HEK293 (cell line): ENCODE results near the gene HS3ST6.

Experiments
- BCL11B ChIP-seq: fragments of 450-650 bp; formaldehyde crosslinking; IDR thresholded peaks from 2 replicates; pipeline ENCODE4 v1.5.1; 2016; ENCODE audit warnings: low read depth, missing biosample characterization, missing genetic modification characterization
- EGR2 ChIP-seq: fragments of 450-650 bp; formaldehyde crosslinking; IDR thresholded peaks from 2 replicates; pipeline ENCODE4 v1.5.1; 2016; ENCODE audit warnings: low read depth, missing biosample characterization, missing genetic modification characterization
- HOXA7 ChIP-seq: sonication (generic); formaldehyde crosslinking; IDR thresholded peaks from 2 replicates; pipeline ENCODE4 v1.8.1; 2022; ENCODE audit warnings: missing genetic modification reagents, borderline replicate concordance
- IKZF3 ChIP-seq: fragments of 450-650 bp; IDR thresholded peaks from 2 replicates; pipeline ENCODE4 v1.5.0; 2018; ENCODE audit warnings: missing biosample characterization, mild to moderate bottlenecking, missing genetic modification characterization, moderate library complexity
- KLF1 ChIP-seq: fragments of 450-650 bp; formaldehyde crosslinking; IDR thresholded peaks from 2 replicates; pipeline ENCODE4 v1.5.1; 2016; ENCODE audit warnings: missing biosample characterization, missing genetic modification characterization
- KLF17 ChIP-seq: fragments of 450-650 bp; formaldehyde crosslinking; IDR thresholded peaks from 2 replicates; pipeline ENCODE4 v1.5.1; 2016; ENCODE audit warnings: missing biosample characterization, missing genetic modification characterization
- PBX3 ChIP-seq: sonication (generic); formaldehyde crosslinking; IDR thresholded peaks from 2 replicates; pipeline ENCODE4 v1.8.1; 2022; ENCODE audit warnings: mild to moderate bottlenecking, moderate library complexity, missing genetic modification reagents
- SCRT2 ChIP-seq: fragments of 450-650 bp; formaldehyde crosslinking; IDR thresholded peaks from 2 replicates; pipeline ENCODE4 v1.5.1; 2016; ENCODE audit warnings: missing biosample characterization, missing genetic modification characterization
- SP3 ChIP-seq: fragments of 450-650 bp; formaldehyde crosslinking; IDR thresholded peaks from 2 replicates; pipeline ENCODE4 v1.5.1; 2016; ENCODE audit warnings: missing biosample characterization, missing genetic modification characterization
- ZBTB7A ChIP-seq: fragments of 450-650 bp; formaldehyde crosslinking; IDR thresholded peaks from 2 replicates; pipeline ENCODE4 v1.5.1; 2016; ENCODE audit warnings: low read depth, missing biosample characterization, missing genetic modification characterization
- ZFHX2 ChIP-seq: fragments of 450-650 bp; formaldehyde crosslinking; conservative IDR thresholded peaks from 2 replicates; pipeline ENCODE4 v1.5.1; 2016; ENCODE audit warnings: missing biosample characterization, missing genetic modification characterization
- ZFP41 ChIP-seq: fragments of 450-650 bp; formaldehyde crosslinking; IDR thresholded peaks from 2 replicates; pipeline ENCODE4 v1.5.1; 2016; ENCODE audit warnings: missing biosample characterization, missing genetic modification characterization, borderline replicate concordance
- ZNF292 ChIP-seq: fragments of 450-650 bp; formaldehyde crosslinking; IDR thresholded peaks from 2 replicates; pipeline ENCODE4 v1.5.1; 2016; ENCODE audit warnings: low read depth, missing biosample characterization, missing genetic modification characterization, borderline replicate concordance
- ZNF335 ChIP-seq: fragments of 450-650 bp; formaldehyde crosslinking; conservative IDR thresholded peaks from 2 replicates; pipeline ENCODE4 v1.5.1; 2016; ENCODE audit warnings: missing biosample characterization, missing genetic modification characterization
- ZNF37A ChIP-seq: fragments of 450-650 bp; IDR thresholded peaks from 2 replicates; pipeline ENCODE4 v1.5.1; 2018; ENCODE audit warnings: missing biosample characterization, missing genetic modification characterization
- ZNF48 ChIP-seq: fragments of 450-650 bp; formaldehyde crosslinking; IDR thresholded peaks from 2 replicates; pipeline ENCODE4 v1.5.1; 2016; ENCODE audit warnings: missing biosample characterization, missing genetic modification characterization
- ZNF501 ChIP-seq: fragments of 450-650 bp; formaldehyde crosslinking; IDR thresholded peaks from 2 replicates; pipeline ENCODE4 v1.5.1; 2016; ENCODE audit warnings: missing biosample characterization, missing genetic modification characterization
- ZNF510 ChIP-seq: fragments of 450-650 bp; formaldehyde crosslinking; IDR thresholded peaks from 2 replicates; pipeline ENCODE4 v1.5.1; 2018; ENCODE audit warnings: mild to moderate bottlenecking, missing genetic modification characterization, missing biosample characterization; ENCODE audit not compliant: insufficient replicate concordance
- ZNF555 ChIP-seq: fragments of 450-650 bp; formaldehyde crosslinking; conservative IDR thresholded peaks from 2 replicates; pipeline ENCODE4 v1.5.1; 2017; ENCODE audit warnings: missing biosample characterization, mild to moderate bottlenecking, missing genetic modification characterization, inconsistent platforms
- ZNF610 ChIP-seq: fragments of 450-650 bp; formaldehyde crosslinking; IDR thresholded peaks from 2 replicates; pipeline ENCODE4 v1.5.1; 2016; ENCODE audit warnings: missing biosample characterization, missing genetic modification characterization, borderline replicate concordance
- ZNF664 ChIP-seq: fragments of 450-650 bp; formaldehyde crosslinking; IDR thresholded peaks from 2 replicates; pipeline ENCODE4 v1.5.1; 2016; ENCODE audit warnings: missing biosample characterization, missing genetic modification characterization
- ZNF677 ChIP-seq: fragments of 450-650 bp; IDR thresholded peaks from 2 replicates; pipeline ENCODE4 v1.5.0; 2018; ENCODE audit warnings: missing biosample characterization, mild to moderate bottlenecking, missing genetic modification characterization, moderate library complexity
- ZNF76 ChIP-seq: fragments of 450-650 bp; formaldehyde crosslinking; IDR thresholded peaks from 2 replicates; pipeline ENCODE4; 2016; ENCODE audit warnings: low read depth, missing biosample characterization, missing genetic modification characterization, borderline replicate concordance
- ZNF843 ChIP-seq: fragments of 450-650 bp; formaldehyde crosslinking; IDR thresholded peaks from 2 replicates; pipeline ENCODE4 v1.5.1; 2016; ENCODE audit warnings: missing biosample characterization, missing genetic modification characterization
- TF ChIP-seq, protein P1 (sequence below): fragments of 450-650 bp; formaldehyde crosslinking; IDR thresholded peaks from 2 replicates; pipeline ENCODE4 v1.5.1; 2016; ENCODE audit warnings: missing biosample characterization, missing genetic modification characterization
- TF ChIP-seq, protein P2 (sequence below): fragments of 450-650 bp; formaldehyde crosslinking; IDR thresholded peaks from 2 replicates; pipeline ENCODE4 v1.5.1; 2016; ENCODE audit warnings: missing biosample characterization, missing genetic modification characterization
- TF ChIP-seq, protein P3 (sequence below): fragments of 450-650 bp; formaldehyde crosslinking; IDR thresholded peaks from 2 replicates; pipeline ENCODE4 v1.5.1; 2016; ENCODE audit warnings: missing biosample characterization, missing genetic modification characterization
- TF ChIP-seq, protein P4 (sequence below): fragments of 450-650 bp; IDR thresholded peaks from 2 replicates; pipeline ENCODE4 v1.5.1; 2018; ENCODE audit warnings: missing biosample characterization, missing genetic modification characterization

Gene HS3ST6

GRCh38 chr16:1964506-1965395 lies 46.5 kb upstream of the HS3ST6 start, which contains the start of gene RPS2 (continued):
- peak; percentile 95 for TF ChIP-seq ZNF335 (tag by site-specific recombination)
- peak; percentile 74; the same call in 1 of the 2 replicates for TF ChIP-seq ZBTB7A (tag by site-specific recombination)
- TF ChIP-seq, protein P1, sequence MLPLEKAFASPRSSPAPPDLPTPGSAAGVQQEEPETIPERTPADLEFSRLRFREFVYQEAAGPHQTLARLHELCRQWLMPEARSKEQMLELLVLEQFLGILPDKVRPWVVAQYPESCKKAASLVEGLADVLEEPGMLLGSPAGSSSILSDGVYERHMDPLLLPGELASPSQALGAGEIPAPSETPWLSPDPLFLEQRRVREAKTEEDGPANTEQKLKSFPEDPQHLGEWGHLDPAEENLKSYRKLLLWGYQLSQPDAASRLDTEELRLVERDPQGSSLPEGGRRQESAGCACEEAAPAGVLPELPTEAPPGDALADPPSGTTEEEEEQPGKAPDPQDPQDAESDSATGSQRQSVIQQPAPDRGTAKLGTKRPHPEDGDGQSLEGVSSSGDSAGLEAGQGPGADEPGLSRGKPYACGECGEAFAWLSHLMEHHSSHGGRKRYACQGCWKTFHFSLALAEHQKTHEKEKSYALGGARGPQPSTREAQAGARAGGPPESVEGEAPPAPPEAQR (tag by site-specific recombination): no peak
- TF ChIP-seq ZNF843 (tag by site-specific recombination): 0 out of 2 replicates have a peak, but pooled peaks have one; percentile 28
- TF ChIP-seq SP3 (tag by site-specific recombination): peak; percentile 94
- TF ChIP-seq, protein P2, sequence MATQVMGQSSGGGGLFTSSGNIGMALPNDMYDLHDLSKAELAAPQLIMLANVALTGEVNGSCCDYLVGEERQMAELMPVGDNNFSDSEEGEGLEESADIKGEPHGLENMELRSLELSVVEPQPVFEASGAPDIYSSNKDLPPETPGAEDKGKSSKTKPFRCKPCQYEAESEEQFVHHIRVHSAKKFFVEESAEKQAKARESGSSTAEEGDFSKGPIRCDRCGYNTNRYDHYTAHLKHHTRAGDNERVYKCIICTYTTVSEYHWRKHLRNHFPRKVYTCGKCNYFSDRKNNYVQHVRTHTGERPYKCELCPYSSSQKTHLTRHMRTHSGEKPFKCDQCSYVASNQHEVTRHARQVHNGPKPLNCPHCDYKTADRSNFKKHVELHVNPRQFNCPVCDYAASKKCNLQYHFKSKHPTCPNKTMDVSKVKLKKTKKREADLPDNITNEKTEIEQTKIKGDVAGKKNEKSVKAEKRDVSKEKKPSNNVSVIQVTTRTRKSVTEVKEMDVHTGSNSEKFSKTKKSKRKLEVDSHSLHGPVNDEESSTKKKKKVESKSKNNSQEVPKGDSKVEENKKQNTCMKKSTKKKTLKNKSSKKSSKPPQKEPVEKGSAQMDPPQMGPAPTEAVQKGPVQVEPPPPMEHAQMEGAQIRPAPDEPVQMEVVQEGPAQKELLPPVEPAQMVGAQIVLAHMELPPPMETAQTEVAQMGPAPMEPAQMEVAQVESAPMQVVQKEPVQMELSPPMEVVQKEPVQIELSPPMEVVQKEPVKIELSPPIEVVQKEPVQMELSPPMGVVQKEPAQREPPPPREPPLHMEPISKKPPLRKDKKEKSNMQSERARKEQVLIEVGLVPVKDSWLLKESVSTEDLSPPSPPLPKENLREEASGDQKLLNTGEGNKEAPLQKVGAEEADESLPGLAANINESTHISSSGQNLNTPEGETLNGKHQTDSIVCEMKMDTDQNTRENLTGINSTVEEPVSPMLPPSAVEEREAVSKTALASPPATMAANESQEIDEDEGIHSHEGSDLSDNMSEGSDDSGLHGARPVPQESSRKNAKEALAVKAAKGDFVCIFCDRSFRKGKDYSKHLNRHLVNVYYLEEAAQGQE: peak; percentile 12; the same call in 1 of the 2 replicates
- TF ChIP-seq, protein P3, sequence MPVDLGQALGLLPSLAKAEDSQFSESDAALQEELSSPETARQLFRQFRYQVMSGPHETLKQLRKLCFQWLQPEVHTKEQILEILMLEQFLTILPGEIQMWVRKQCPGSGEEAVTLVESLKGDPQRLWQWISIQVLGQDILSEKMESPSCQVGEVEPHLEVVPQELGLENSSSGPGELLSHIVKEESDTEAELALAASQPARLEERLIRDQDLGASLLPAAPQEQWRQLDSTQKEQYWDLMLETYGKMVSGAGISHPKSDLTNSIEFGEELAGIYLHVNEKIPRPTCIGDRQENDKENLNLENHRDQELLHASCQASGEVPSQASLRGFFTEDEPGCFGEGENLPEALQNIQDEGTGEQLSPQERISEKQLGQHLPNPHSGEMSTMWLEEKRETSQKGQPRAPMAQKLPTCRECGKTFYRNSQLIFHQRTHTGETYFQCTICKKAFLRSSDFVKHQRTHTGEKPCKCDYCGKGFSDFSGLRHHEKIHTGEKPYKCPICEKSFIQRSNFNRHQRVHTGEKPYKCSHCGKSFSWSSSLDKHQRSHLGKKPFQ (tag by site-specific recombination): 0 out of 2 replicates have a peak, but pooled peaks have one; percentile 12
- TF ChIP-seq KLF17 (tag by site-specific recombination): peak; percentile 67; the same call in 1 of the 2 replicates
- TF ChIP-seq ZNF292 (tag by site-specific recombination): no peak
- TF ChIP-seq EGR2: peak; percentile 85
- no peak for TF ChIP-seq ZFP41 (tag by site-specific recombination)
- TF ChIP-seq, protein P4, sequence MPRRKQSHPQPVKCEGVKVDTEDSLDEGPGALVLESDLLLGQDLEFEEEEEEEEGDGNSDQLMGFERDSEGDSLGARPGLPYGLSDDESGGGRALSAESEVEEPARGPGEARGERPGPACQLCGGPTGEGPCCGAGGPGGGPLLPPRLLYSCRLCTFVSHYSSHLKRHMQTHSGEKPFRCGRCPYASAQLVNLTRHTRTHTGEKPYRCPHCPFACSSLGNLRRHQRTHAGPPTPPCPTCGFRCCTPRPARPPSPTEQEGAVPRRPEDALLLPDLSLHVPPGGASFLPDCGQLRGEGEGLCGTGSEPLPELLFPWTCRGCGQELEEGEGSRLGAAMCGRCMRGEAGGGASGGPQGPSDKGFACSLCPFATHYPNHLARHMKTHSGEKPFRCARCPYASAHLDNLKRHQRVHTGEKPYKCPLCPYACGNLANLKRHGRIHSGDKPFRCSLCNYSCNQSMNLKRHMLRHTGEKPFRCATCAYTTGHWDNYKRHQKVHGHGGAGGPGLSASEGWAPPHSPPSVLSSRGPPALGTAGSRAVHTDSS: peak; percentile 46; the same call in 1 of the 2 replicates
- TF ChIP-seq ZNF677: 0 out of 2 replicates have a peak, but pooled peaks have one; percentile 9
- TF ChIP-seq ZNF501 (tag by site-specific recombination): peak; percentile 85
- TF ChIP-seq ZNF664 (tag by site-specific recombination): peak; percentile 22; the same call in 1 of the 2 replicates
- TF ChIP-seq ZNF555: no peak
- TF ChIP-seq BCL11B (tag by site-specific recombination): peak; percentile 90
- peak; percentile 77; the same call in 1 of the 2 replicates for TF ChIP-seq ZNF76 (tag by site-specific recombination)
- TF ChIP-seq KLF1 (tag by site-specific recombination): peak; percentile 39
- TF ChIP-seq HOXA7 (CRISPR knock-in tag): no peak
- TF ChIP-seq IKZF3 (tag by site-specific recombination): 0 out of 2 replicates have a peak, but pooled peaks have one; percentile 6
- TF ChIP-seq ZNF48 (tag by site-specific recombination): no peak
- TF ChIP-seq PBX3: 0 out of 2 replicates have a peak, but pooled peaks have one; percentile 51
- no peak for TF ChIP-seq ZNF510
- 0 out of 2 replicates have a peak, but pooled peaks have one; percentile 41 for TF ChIP-seq ZNF610
- TF ChIP-seq SCRT2: peak; percentile 60
- TF ChIP-seq ZFHX2: peak; percentile 93
- TF ChIP-seq ZNF37A: no peak
